HG03064 (cell line): Measurements from ENCODE around the gene FOXC1.

Experiments
- ATAC-seq: cut with Tn5 transposase; IDR thresholded peaks from one replicate; pipeline ENCODE4 v1.9.1; 2021; ENCODE audit warnings: low read depth; ENCODE audit not compliant: unreplicated experiment

The FOXC1 gene

DNA sequence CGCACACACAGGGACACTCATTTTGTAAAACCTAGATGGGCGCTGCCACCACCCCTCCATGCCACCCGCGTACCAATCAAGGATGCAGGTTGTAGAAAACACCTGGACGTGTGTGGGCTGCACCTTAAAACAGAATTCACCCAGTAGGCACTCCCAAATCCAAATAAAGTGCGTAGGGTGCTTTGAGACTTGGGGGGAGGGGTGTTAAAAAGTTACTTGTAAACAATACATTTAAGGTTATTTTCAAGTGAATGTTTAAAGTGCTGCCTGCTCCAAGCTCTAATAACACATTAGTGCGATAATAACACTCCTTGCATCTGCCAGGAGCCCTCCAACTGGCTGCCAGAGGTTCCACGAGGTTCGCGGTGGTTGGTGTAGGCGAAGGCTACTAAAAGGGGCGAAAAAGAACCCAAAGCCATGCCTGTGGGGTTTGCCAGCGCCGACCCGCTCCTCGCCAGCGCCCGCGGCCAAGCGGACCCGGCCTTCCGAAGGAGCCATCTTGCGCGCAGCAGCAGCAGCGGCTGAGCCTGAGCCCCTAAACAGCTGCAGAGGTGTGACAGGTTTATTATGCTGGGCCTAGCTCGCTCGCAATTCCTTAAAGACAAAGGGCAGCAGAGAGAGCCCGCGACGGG is 11.5 kb downstream of the FOXC1 start:
- no peak for ATAC-seq

DNA sequence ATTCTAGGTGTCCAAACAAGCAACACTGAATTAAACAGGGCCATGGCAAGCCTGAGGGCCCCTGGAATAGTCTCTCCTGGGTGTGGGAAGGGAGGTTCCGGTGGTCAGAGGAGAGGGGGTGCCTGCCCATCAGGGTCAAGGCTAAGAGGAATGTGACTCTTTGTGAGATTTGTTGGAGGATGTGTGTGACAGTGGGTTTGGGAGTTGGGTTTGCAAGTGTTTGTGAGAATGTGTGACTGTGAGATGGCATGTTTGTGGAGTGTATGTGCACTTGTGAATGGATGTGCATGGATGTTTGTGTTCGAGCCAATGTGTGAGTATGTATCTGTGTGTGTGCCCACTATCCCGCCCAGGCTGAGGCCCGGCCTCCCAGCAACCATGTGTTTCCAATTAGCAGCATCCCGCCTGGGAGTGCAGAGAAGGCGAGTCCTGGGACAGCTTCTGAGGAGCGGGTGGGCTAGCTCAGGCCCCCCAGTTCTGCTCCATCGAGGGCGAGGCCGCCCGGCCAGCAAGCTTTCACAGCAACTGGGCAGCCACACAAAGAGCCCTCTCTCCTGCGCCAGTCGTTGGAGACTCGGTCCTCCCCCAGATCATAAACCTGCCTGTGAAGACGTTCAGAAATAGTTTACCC is 12.6 kb downstream of the FOXC1 start:
- ATAC-seq: no peak

DNA sequence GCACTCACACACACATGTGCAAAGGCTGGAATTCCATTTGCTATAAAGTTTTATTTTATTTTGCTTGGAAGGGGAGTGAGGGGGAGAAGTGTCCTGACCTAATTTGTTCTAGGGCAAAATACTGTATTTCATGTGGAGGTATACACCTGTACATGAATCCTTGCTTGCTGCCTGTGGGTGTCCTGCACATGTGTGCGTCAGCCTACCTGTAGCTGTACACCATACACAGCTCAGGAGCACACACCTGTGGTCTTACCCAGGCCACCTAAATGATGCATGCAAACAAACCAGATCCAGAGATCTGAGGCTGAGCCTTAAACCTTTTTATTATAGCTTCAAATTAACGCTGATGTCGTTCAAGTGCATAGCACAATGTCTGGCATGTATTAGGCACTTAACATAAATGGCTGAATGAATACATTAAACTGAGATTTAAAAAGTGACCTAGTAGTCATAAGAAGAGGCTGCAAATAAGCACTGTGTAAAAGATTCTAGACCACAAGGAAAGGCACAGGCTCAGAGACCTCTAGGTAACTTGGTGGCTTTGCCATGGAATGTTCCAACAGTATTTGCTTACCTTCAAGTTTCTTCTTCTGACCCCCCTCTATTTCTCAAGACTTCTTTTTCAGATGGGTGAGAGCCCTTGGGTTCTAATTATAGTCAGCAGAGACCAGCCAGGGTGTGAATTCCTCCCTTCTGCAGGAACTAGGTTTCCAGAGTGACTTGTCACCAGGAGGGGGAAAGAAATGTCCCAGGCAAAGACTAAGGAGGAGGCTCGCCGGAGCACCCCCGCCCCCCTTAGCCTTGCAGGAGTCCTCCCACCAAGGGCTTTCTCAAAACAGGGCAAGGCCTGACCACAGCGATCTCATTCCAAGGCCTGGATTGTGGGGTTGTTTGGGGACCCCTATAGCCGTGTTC is 13.4 kb downstream of the FOXC1 start:
- no peak for ATAC-seq

DNA sequence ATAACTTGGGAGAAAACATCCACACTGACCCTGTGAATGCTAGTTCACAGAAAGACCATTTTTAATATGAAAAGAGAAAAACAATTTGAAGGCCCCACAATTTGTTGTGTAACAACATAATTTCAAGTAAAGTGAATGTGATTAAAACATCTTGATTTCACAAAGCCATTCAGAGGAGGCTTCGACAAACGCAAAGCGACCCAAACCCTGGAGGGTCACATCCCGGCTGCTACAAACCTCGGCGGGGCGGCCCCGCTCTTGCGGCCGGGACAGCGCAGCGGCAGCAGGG is 14.0 kb downstream of the FOXC1 start:
- no peak for ATAC-seq

DNA sequence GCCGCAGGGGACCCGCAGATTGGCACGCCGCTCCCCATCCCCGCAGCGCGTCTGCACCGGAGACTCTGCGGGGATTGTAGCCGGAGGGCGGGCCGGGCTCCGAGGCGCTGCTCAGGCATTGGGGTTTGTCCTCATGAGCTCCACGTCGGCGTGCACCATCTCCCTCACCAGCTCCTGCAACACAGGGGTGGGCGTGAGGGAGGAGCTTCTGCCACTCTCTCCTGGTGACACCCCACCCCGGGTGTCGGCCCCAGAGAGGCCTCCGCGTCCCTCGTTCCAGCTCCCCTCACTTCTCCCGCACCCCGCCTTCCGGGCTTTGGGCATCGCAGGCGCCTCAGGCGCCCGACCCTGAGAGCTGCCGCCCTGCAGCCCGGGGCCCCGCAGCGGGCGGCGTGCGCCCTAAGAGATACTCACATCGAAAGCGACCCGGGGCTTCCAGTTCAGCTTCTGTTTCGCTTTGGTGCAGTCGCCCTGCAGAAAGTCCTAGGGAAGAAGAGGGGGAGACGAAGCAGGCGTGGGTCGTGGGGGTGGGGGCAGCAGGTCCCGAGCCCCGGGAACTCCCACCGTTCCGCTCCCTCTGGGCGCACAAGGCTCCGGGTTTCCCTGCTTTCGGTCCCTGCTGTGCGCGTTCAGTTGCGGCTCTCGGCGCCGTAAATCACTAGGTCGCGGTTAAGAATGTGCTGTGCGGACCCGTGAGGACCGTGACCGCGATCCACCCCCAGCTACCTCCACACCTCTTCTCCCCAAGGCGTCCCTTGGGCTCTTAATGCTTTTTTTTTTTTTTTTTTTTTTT is 14.5 kb downstream of the FOXC1 start:
- ATAC-seq: no peak

DNA sequence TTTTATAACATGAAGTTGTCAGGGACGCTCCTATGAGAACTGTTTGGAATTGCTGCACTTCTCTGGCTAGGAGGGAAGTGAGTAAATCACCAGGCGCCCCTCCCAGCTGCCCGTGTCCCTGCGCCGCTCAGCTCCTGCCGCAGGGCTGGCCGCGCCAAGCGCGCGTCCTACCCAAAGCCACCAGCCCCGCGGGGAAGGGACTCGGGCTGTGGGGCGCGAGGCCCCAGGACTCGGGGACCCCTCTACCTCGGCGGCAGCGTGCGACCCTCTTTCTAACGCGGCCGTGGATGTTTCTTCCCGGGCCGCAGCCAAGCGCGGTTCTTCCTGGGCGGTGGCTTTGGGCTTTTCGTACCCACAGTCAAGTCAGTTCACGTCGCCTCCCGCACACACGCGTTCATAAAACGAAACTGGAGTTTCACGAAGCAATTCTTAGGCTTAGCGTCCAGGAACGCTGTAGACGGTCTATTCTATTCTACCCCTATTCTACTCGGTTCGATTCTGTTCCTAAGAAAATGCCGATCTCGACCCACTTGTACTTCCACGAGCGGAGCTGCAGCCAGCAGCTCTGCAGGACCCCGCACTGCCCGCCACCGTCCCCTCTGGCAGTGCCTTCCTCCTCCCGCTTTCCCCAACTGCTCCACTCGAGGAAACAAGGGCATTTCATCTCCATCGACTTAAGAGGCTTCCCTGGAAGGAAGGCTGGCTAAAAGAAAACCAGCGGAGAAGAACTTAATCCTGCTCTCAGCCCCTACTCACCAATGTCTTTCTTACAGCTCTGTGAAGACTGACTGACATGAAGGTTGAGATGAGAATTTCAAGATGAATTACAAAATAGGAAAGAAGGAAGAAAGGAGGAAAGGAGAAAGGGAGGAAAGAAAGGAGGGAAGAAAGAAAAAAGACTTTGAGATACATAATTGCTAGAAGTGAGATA is 15.4 kb downstream of the FOXC1 start:
- ATAC-seq: no peak

DNA sequence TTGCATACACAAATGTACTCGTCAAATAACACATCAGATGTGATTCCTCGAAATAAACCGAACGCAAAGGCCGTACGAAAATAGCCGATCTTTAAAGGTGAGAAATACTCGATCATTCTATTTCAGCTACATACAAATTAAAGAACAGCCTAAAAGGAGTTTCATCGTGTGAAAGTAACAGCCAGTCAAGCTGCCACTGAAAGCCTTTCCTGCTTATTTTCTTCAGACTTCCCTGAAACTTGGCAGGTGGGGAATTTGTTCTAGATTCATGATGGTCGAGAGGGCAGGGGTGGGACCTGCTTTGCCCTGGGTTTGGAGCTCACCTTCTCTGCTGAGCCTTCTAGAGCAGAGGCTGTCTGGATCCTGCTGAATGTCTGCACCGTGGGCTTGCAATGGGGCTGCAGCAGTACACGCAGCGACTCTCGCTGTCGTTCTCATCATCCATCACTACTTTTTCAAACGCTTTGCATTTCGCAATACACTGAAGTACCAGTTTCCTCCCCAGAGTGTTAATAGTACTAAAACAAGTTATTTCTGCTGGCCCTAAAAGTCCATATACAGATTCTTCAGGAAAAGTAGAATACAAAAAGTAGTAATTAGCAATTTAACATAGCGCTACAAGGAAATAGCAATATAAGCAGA is 16.2 kb downstream of the FOXC1 start:
- ATAC-seq: no peak

DNA sequence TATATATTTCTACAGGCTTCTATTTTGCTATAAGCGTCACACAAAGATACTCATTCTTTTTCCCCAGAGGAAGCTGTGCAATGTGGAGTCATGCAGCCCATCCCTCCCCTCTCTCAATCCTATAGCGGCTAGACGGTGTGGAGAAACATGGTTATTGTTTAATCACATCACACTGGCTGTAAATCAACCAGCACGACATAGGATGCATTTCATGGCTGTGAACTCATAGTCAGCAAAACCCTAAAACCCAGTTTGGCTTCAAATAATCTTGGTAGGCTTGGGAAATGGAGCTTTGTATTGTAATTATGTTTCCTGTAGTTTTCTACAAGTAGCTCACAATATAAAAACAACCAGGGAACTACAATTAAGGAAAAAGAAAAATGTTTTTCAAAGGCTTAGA is 16.8 kb downstream of the FOXC1 start:
- no peak for ATAC-seq

DNA sequence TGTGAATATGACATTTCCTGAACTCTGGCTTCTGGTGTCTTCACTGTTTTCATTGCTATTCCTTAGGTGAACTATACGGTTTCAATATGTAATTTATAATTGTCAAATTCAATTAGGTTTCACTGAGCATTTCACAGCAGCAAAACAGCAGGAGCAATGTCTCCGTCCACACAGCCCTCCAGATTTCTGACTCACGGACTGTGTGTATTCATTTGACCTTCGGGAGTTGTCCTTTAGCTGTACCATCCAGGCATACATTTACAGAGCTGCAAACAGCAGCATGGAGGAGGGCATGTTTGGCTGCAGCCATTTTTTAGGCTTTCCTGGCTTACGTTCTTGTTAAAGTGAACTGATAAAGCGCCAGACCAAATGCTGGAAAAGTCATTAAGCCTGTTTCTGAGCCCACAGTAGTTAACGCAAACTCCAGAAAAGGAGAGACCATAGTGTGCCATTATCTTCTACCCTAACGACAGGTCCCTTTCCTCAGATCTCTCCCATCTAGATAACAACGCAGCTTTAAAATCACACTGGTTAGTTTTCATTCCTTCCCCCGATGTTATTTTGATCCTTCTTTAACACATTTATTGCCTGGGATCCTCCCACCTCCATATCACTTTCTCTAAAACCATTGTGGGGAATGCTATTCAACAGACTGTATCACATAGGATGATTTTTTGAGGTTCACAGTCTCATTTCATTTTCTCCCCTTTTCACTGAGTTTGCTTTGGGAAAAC is 18.3 kb downstream of the FOXC1 start:
- ATAC-seq: no peak

DNA sequence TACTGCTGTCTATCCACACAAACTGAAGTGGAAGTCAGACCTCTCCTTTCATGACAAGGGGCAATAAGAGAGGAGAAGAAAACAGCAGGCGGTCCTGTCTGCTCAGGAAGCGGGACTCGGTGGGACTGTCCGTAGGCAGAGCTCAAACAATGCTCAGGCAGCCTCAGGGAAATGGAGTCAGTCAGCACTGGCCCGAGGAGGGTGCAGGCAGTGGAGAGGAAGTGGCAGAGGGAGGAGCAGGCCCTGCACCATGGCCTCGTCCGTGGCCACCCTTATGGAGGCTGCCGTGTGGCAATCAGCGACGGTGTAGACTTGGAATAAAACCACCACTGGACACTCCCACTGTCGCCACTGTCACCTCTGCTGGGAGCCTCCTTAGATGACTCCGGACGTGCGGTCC is 19.6 kb downstream of the FOXC1 start:
- no peak for ATAC-seq

DNA sequence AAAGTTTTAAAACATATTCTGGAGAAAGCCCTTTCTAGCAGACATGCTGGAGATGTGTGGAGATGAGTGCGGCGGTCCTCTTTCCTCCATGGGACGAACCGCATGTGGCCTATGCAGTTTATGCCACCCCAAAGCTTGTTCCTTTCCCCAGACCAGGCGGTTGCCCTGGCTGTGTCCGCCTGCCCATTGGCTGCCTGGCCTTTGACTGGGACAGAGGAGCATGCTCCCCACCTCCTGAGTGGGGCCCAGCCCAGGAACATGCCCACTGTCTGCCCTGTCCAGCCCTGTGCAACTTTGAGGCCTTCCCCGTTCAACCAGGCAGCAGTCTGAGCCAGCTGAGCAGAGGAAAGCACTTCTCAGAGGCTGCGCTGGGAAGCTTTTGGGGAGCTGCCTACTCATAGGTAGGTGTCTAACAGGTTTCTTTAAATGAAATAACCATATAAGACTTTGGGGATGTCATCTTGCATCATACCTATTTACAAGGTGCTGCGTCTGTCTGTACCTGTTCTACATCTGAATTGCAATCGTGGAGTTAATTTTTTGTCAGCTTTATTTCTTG is 20.6 kb downstream of the FOXC1 start:
- no peak for ATAC-seq

DNA sequence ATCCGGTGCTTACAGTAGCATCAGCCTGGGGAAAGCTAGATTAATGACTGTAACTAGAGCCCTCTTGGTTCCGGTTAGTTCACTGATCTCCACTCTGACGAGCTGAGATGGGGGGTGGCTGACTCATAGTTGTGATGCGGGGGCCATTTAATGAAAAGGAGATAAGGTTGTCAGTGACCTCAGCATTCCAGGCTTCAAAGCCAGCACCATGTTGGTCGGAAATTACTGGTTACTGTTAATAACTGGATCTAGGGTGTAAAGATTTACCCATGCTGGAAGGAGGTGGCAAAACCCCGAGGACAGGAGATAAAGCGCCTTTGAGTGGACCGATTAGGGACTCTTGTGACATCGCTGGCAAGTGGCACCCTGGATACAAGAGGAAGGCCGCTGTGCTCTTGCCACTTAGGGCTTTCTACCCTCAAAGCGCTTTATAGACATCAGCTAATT is 21.1 kb downstream of the FOXC1 start:
- ATAC-seq: no peak

DNA sequence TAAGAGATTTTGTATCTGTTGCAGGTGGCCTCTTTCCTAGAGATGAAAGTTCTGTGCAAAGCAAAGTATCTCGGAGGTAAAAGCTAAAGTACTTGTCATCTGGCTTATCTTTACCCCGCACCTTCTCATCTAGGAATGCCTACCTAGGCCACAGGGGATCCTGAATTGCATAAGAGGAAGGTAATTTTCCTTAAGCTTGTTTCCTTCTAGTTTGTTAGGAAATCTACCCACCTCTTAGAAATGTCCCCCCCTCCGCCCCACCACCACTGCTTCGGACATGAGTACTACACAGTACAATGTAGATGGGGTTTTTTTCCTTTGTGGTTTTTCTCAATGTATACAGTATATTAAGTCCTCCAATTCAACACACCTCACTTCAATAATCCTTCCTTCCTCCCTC is 21.5 kb downstream of the FOXC1 start:
- no peak for ATAC-seq

DNA sequence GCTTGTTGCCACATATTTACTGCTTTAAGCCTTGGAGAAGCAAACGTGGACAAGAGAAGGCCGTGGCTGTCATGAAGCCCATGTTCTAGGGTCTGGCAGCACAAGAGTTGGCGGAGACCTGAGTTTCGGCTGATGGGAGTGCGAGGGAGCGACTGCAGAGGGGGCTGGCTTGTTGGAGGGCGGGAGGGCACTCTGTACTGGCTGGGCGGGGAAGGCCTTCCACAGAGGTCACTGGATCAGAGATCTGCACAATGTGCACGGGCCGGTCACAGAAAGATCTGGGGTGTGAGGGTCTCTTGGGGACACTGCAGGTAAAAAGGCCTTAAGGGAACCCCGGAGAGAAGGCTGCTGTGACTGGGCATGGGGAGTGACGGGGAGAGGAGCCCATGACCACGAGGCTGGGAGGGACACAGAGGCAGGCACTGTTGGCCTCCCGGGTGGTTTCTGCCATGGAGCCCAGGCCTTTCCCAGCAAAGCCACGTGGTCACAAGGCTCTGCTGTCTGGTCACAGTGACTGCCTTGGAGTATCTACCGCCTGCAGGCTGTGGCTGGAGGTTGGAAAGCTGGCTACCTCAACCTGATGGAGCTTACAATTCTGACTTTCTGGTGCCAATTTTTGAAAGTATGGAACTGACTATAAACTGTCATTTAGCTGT is 23.8 kb downstream of the FOXC1 start:
- ATAC-seq: no peak

DNA sequence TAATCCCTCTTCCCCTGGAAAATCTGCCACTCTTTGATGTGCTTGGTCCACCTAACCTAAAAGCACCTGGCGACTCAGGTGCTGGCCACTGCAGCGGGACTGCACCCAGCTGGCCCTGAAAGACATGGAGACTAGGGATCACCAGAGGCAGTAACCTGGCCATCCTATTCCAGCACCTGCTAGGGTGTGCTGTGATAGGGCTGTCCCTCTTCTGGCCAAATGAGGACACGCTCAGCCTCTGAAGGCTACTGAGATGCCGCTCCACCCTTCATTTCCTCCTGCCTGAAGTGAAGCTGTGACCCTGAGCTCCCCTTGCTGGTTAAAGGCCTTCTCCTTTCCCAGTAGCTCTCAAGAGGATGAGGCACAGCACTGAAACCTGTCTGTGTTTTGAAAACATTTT is 24.4 kb downstream of the FOXC1 start:
- ATAC-seq: no peak

DNA sequence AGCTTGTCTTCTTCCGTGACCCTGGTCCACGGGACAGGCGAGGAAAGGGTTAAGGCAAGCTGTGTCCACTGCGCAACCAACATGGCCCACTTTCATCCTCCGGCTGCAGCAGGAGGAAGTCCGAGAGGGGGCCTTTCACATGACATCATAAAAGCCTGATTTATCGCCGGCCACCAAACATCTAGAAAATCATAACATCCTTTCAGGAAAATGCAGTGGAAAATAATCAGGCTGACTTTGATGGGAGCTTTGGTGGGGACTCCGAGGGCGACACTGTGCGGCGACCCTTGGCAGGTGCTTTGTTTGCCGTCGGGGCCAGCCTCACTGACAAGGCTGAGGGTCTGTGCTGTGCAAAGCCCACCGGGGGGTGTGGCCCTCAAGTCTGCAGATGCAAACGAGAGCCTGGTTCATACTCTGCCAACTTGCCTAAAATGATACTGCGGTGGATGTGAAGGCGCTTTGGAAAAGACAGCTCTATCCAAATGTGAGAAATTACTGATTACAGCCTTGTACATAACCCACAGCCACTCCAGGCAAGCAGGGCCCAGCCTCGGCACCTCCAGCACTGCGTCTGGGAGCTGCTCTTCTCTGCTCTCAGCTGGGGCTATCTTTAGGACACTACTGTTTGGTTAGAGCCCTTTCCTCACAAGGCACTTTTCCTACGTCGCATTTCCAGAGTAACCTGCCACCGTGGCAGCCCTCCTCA is 25.7 kb downstream of the FOXC1 start:
- ATAC-seq: no peak

DNA sequence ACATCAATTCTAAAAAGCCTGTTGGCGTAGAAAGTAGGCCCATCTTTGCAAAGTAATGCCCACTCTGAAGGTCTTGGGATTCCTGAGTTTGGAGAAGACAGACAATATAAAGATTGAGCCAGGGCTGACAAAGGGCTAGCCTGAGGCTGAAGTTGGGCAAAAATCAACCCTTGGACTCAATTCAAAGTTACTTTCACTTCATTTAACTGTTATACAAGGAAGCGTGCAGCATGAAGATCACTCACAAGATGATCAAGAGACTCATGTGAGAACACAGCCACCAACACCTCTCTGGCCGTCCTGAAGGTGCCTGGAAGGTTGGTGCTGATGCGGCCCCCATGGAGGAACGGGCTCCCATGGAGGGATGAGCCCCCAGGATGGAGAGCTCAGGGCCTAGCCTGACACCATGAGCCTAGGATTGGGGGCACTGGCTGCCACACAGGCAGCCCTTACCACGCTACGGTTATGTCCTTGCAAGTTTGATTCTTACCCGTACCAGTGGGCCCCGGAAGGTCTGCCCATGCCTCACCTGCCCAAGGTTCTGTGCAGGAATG is 26.6 kb downstream of the FOXC1 start:
- no peak for ATAC-seq
